Activated CD8-positive, alpha-beta memory T cell treated with anti-CD3 and anti-CD28 coated beads, Interleukin-2, amount 50 U/mL, for 48 hours (primary cell): ENCODE measurements around the gene CKAP2L.

Experiments
- DNase-seq: peaks from one replicate; pipeline ENCODE4 v3.0.0-alpha.2; 2020

The CKAP2L gene

DNA sequence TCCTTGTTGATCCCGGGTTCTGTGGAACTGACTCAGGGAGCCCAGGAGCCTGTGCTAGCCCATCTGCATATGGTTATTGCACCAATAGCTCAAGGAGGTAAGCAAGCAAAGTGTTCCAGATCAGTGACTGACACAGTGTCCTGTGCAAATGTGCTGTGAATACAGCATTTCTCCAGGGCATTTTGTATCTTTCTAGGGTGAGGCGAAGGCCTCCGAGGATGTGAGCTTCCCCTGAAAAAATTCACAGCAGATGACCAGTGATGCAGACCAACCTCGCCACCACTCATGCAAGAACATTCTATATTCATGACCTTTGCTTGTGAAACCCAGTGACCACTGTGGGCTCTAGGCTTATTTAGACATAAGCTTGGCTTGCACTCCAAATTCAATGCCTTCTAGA is 58.8 kb downstream of the CKAP2L start:
- DNase-seq, result peak; percentile 45

- DNase-seq, result peak; percentile 12
These were observed 60.7 kb downstream of the CKAP2L start for GRCh38 chr2:112703684-112704083.

GRCh38 chr2:112701052-112701451 is 63.4 kb downstream of the CKAP2L start:
- DNase-seq, result no peak

DNA sequence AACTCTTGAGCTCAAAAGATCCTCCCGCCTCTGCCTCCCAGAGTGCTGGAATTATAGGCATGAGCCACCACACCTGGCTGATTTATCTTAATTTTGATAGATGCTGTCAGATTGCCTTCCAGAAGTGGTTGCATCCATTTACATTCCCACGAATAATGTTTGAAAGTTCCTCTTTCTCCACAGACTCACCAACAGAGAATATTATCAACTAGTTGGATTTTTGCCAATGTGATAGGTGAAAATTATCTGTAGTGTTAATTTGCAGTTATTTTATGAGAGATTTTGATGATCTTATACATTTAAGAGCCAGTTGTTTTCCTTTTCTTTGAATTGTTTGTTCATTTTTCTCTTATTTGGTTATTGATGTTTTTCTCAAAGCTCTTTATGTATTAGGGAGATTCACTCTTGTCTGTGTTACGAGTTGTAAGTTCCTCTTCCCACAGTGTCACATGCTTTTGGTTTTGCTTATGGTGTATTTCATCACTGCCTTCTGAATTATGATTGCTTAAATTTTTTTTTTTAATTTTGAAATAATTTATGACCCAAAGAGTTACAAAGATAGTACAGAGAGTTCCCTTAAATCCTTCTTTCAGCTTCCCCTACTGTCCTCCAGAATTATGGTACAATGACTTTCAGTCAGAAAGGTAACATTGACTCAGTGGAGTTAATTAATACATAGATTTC is 64.3 kb downstream of the CKAP2L start:
- no peak for DNase-seq

DNA sequence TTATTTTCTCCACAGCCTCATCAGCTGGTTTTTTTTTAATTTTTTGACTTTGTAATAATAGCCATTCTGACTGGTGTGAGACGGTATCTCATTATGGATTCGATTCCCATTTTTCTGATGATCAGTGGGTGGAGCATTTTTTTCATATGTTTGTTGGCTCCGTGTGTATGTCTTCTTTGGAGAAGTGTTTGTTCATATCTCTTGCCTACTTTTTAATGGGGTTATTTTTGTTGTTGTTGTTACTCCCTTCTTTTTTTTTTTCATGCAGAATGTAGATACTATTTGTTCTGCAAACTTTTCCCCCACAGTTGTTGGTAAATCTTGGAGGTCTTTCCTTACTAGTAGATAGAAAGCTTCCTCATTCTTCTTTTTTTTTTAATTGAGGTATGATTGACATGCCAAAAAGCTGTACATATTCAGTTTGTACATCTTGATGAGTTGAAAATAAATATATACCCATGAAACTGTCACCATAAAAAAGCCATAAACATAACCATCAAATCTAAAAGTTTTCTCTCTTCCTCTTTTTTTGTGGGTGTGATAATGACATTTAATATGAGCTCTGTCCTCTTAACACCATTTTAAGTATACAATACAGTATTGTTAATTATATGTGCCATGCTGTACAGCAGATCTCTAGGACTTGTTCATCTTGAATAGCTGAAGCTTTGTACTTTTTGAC is 65.4 kb downstream of the CKAP2L start:
- DNase-seq, result no peak

- peak; percentile 42 for DNase-seq
These were observed 70.2 kb downstream of the CKAP2L start for GRCh38 chr2:112694182-112694581.

GRCh38 chr2:112693596-112693995 is 70.8 kb downstream of the CKAP2L start:
- DNase-seq, result peak; percentile 39

DNA sequence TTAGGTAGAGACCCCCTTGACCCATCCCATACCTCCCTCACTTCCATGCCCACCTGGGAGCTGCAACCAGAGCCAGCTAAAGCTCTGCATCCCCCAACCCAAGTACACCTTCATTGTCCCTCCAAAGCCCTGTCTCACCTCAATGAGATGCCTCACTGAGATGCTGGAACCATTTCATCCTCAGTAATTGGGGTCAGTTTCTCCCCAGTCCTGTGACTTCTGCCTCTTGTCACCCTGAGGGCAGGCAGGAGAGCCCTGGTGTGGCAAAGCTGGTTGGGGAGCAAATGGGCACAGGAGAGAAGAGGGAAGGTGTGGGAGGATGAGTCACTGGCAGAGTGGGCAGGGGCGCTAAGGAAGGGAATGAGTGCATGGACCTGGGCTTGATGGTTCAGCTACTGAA is 71.5 kb downstream of the CKAP2L start:
- DNase-seq, result peak; percentile 65

DNA sequence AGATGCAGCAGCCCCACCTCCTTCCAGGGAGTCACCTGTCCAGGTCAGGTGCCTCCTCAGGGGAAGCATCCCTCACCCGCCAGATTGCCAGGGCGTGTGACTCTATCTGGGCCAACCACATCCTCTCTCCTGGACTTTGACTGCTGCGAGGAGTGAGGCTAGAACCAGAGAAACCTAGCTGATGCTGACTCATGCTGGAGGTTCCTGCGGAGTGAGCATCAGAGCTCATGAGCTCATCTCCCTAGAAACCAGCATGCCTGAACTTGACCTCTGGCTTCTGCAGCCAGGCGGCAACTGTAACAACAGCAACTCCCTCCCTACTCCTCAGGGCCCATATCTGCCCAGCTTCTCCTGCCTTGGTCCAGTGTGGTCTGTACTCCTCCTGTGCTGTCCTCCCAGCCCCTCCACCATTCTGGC is 71.9 kb downstream of the CKAP2L start:
- peak; percentile 73 for DNase-seq

GRCh38 chr2:112691881-112692281 is 72.5 kb downstream of the CKAP2L start:
- DNase-seq, result peak; percentile 52

DNA sequence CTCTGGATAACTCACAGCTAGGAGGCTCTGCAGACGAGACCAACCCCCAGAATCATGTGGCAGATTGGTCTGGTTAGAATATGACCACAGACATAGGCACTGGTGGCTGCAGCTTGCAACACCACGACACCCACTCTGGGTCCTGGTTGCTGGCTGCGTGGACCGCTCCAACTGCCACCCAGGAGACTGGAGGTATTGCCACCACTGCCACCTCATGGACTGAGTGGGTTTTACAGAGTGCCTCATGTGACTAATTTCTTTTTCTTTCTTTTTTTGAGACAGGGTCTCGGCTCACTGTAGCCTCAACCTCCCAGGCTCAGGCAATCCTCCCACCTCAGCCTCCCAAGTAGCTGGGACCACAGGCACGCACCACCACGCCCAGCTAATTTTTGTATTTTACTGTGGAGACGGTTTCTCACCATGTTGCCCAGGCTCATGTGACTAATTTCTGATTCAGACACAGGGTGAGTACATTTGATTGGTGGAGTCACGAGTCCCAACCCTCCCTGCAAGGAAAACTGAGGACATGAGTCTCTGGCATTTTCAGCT is 73.5 kb downstream of the CKAP2L start:
- peak; percentile 73 for DNase-seq

GRCh38 chr2:112688086-112688880 is 76.1 kb downstream of the CKAP2L start:
- DNase-seq, result peak; percentile 26

DNA sequence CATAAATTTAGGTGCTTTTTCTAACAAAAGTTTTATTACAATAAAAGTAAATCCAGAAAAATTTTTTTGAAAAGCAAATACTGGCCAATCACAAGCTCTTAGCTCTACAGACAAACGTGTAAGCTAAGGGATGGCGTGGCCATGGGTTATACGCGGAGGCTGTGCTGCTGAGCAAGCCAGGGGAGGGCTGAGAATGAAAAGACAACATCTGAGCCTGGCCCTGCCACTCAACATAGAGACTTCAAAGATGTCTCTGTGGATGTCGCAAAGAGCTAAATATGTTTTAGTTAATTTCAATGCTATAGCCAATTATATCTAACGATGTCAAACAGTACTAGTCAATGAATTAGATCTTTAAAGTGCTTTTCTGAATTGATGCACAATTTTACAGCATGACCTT is 76.9 kb downstream of the CKAP2L start:
- DNase-seq, result no peak
